DMS153 treated with DMSO at 0.1 percent for 48 hours (cell line): ENCODE data around the gene TMEM9.
"Not testable (repeated sequence)": the region's sequence is repeated elsewhere in the genome, so short reads cannot be mapped to it uniquely, and the experiment has no call there.

ENCODE experiments used
- DNase-seq: peaks from one replicate; lab custom pipeline; 2025; ENCODE audit not compliant: unreplicated experiment; lab: John Stamatoyannopoulos, UW

TMEM9 gene

DNA sequence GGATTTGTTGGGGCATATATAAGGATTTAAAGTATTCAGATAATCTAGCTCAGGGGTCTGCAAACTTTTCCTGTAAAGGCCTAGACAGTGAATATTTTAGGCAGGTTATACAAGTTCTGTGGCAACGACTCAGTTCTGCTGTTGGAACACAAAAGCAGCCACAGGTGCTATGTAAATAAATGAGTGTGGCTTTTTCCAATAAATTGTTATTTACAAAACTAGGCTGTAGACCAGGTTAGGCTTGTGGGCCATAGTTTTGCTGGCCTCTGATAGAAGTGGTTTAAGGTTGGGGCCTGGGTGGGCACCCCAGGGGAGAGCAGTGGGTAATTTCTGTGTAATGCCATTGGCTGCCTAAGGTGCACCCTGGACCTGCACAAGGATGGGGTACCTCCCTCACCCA lies 19.5 kb upstream of the TMEM9 start:
- DNase-seq: no peak

DNA sequence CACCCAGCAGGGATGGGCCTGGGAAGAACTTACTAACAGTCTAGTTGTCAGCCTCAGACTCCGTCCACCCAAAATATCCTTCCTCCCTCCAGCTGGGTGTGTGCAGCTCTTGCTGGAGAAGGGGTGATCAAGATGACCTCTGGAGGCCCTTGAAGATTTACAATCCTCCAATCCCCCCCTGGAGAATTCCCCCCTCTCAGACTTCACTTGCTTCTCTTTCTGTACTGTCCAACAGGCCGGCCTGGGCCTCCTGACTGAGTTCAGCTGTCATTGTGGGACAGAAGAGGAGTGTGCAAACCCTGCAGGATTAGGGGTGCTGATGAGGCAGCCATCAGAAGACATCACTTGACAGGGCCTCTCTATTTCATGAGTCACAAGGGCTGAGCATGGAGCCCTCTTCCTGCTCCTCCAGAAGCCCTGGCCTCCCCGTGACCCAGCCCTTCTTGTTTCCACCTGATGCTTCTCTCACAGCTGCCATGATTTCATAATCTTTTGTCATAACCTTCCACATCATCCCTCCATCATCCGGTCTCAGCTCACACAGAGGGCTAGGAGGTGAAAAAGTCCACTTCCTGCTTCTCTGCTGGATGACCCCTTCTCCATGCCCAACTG lies 18.8 kb upstream of the TMEM9 start:
- DNase-seq: no peak

DNA sequence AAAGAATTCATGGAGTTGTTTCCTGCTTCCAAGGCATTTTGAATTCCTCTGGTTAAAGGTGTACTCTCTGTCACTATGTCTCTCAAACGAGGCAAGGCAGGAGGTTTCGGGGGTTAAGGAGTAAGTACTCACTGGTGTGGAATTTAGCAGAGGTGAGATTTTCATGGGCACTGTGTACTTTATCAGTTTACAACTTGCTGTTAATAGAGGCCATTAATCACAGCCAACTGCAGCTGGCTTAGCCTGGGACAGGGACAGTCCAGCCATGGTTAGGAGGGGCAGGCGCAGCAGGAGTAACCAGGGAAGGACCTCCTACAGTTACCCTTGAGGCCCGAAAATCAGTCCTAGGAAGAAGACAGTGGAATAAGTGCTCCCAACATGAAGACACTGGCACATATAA lies 18.1 kb upstream of the TMEM9 start:
- no peak for DNase-seq

DNA sequence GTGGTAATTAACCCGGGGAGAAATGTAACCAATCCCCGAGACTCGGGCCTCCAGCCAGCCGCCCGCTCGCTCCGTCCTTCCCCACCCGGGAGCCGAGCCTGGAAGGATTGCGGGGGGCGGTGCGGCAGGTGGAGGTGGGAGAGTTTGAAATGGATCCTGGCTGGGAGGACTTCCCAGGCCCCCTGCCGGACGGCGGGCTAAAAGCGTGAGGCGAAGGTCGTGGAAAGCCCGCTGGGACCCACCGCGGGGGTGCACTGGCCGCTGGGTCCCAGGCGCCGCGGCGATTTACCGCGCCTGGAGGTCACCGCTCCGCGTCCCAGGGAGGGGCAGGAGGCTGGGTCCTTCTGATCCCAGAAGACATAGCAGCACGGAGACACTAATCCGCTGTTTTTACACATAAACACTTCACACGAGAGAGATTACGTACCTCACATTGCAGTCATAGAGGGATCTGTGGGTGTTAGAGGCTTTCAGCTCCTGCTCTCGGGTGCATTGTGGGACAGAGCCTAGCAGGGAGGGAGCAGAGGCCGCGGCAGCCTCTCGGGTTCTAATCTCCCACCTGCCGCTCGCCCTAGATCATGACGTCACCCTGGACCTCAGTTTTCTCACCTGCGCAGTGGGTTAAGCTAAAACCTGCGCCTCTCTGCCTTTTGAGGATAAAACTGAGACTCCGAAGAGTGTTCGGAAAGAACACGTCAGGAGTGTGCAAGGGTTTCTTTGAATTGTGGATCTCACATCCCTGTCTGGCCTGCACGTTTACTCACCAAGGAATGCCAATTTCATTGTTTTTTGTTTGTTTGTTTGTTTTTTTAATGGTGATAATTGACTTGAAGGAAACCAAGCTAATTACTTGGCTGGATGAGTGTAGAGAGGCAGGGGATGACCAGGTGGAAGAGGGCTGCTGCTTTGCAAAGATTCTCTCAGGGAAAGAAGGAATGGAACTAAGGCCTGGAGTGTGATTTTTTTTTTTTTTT lies 17.1 kb upstream of the TMEM9 start:
- peak; percentile 94 for DNase-seq

DNA sequence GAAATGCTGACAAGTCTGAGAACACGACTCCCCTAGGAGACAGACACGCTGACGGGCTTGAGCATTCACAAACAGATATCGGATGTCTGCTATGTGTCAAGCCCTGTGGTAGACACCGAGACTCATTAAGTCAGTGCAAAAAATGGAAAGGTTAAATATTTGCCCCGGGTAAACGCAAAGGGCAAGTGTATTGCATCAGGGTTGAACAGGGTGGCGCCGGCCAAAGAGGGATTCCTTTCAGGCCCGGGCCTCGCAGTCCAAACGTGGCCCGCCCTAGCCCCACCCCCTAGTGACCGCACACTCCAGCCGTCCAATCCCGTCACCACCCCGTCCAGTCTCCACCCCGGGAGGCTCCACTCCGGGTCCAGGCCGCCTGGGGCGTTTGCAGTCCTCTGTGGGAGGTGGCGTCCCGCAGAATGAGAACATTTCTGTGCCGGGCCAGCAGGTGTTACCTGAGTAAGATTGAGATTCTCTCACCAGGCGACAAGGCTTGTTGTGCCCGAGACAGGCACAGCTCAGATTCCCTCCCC lies 16.3 kb upstream of the TMEM9 start:
- peak; percentile 96 for DNase-seq

DNA sequence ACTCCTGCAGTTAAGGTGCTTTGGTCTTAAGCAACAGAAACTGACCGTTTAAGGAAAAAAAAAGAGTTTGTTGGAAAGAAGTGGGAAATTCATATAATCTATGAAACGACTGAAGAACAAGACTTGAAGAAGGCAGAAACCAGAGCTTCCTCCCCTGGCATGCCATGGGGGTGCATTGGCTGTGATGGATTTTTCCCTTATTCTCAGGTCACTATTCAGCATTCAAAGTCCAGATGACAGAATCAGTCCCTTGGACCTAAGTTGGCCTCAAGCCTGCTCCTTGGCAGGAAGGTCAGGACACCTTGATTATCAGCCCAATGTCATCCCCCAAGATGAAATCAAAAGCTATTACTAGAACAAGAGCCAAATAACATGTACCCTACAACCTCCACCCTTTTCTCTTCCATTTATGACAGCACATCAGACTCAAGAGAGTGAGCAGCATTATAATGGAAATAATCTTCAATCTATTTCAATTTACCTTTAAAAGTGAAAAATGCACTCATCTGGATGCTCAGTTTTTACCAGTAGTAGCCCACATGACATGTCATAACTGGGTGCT lies 15.8 kb upstream of the TMEM9 start:
- DNase-seq: no peak

DNA sequence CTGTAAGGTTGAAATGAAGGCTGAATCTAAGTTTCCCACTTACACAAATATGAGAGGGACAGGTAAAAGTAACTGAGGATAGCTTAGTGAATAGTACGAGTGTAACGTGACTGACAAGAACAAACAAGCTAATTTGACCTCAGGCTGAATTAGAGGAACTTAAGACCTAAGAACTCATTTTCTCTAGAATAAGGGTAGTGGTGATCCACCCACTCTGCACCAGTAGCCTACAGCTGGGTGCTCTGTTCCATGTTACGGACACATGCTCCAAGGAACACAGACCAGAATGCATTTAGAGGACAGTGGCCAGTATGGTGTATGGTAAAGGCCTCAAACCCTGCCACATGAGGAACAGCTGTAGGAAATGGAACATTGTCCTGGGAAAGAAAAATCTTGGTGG lies 14.9 kb upstream of the TMEM9 start:
- DNase-seq: no peak

DNA sequence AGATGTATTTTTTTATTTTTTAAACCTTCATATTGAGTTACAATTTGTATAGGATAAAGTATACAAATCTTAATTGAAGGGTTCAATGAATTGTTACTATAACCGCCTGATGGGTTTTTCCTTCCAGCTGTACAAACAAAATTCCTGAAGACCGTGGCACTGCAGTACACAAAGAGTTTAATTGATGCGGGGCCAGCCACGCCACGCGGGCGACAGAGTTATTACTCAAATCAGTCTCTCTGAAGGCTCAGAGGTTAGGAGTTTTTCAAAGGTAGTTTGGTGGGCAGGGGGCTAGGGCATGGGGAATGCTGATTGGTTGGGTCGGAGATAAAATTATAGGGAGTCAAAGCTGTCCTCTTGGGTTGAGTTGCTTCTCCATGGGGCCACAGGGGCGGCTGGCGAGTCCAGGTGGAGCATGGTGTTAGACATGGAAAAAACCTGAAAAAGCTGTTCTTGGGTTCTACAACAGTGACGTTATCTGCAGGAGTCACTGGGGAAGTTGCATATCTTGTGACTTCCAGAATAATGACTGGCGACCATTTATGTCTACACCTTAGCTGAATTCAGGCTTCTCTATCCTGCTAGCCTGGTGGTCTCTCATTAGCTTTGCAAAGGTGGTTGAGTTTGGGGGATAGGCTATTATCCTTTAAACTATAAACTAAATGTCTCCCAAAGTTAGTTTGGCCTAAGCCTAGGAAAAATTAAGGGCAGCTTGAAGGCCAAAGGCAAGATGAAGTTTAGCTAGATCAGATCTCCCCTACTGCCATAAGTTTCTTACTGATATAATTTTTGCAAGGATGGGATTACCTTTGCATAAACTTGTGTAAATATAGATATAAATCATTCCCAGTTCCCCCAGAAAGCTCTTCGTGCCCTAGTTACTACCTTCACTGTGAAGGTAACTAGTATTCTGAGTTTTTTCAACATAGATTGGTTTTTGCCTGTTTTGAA lies 13.0 kb upstream of the TMEM9 start:
- DNase-seq: peak; percentile 43

DNA sequence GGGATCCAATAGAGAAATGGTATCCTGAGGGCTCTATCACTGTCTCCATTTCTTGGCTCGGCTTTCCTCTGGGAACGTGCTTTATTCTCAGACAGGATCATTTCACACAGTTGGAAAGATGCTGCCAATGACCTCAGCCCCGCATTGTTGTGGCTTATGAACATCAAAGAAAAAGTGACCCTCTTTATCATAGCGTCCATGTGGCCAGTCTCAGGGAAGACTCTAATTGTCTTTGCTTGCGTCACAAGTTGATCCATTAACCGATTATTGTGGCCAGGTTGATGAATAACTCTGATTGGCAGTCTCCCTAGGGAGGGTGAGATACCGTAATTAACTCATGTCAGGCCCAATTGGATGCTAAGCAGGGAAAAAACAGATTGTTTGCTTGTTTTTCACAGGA lies 10.4 kb upstream of the TMEM9 start:
- no peak for DNase-seq

DNA sequence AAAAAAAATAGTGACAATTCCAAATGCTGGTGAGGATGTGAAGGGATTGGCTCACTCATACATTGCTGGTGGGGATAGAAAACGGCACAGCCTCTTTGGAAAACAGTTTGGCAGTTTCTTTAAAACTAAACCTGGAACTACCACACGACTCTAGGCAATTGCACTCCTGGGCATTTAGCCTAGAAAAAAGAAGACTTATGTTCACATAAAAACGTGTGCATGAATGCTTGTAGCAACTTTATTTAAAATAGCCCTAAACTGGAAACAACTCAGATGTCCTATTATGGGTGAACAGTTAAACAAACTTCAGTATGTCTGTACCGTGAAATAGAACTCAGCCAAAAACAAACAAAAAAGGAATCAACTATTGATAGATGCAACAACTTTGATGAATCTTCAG lies 9.4 kb upstream of the TMEM9 start:
- DNase-seq: no peak

DNA sequence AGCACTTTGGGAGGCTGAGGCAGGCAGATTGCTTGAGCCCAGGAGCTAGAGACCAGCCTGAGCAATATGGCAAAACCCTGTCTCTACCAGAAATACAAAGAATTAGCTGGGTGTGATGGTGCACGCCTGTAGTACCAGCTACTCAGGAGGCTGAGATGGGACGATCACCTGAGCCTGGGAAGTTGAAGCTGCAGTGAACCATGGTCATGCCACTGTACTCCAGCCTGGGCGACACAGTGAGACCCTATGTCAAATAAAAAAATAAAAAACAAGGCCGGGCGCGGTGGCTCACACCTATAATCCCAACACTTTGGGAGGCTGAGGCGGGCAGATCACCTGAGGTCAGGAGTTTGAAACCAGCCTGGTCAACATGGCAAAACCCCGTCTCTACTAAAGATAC lies 8.8 kb upstream of the TMEM9 start:
- DNase-seq: not testable (repeated sequence)

DNA sequence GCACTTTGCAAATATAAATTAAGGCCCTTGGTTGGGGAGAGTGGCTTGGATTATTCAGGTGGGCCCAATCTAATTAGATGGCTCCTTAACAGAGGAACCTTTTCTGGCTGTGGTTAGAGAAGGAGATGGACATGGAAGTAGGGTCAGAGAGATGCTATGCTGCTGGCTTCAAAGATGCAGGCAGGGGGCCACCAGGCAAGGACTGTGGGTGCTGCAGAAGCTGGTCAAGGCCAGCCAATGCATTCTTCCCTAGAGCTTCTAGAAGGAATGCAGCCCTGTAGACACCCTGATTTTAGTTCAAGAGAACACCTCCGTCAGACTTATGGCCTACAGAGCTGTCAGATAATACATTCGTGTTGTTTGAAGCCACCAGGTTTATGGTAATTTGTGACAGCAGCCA lies 3.7 kb upstream of the TMEM9 start:
- no peak for DNase-seq

DNA sequence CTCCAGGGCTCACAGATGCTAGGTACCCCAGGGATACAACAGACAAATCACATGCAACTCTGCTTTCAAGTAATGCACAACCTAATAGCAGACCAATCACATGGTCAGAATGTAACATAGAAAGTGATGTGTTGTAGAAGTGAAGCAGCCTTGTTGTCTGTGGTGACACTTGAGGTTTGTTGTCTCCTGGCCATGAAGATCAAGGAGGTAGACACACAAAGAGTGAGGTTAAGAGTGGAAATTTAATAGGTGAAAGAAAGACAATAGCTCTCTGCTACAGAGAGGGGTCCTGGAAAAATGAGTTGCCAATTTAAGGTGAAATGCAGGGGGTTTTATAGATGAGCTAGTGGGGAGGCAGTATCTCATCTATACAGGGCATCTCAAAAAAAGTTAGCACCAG lies 2.5 kb upstream of the TMEM9 start:
- no peak for DNase-seq

DNA sequence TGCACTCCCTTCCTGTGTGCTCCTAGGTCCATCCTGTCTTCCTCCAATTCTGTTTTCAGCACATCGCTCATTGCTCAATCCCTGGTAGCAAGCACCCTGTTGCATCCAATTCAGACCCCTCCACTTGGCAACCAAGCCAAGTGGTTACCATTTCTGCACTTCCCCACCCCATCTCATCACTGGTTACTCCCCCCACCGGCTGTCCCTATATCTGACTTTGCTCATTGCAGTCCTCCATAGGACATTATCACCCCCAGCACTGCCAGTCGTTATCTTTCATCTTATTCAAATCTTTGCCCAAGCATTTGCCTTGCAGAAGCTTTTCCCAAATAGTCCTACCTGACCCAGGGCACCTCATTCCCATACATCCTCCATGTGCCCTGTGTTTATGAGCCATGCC lies 2.1 kb upstream of the TMEM9 start:
- no peak for DNase-seq

DNA sequence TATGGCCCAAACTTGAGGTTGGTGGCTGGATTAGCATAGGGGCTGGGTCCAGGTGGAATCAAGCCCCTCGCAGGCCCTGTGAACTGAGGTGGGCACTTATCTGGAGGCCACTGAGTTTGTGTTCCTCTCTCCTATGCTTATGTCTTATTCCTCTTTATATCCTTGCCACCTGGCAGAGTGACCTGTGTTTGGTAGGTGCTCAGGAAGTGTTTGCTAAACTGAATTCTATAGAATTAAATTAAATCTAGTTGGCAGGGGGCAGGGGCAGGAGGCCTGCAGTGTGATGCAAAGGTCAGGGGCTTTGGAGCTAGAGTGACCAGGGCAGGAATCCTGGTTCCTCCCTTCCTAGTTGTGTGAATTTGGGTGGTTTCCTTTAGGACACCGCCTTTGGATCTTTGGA lies 1.1 kb upstream of the TMEM9 start:
- no peak for DNase-seq

DNA sequence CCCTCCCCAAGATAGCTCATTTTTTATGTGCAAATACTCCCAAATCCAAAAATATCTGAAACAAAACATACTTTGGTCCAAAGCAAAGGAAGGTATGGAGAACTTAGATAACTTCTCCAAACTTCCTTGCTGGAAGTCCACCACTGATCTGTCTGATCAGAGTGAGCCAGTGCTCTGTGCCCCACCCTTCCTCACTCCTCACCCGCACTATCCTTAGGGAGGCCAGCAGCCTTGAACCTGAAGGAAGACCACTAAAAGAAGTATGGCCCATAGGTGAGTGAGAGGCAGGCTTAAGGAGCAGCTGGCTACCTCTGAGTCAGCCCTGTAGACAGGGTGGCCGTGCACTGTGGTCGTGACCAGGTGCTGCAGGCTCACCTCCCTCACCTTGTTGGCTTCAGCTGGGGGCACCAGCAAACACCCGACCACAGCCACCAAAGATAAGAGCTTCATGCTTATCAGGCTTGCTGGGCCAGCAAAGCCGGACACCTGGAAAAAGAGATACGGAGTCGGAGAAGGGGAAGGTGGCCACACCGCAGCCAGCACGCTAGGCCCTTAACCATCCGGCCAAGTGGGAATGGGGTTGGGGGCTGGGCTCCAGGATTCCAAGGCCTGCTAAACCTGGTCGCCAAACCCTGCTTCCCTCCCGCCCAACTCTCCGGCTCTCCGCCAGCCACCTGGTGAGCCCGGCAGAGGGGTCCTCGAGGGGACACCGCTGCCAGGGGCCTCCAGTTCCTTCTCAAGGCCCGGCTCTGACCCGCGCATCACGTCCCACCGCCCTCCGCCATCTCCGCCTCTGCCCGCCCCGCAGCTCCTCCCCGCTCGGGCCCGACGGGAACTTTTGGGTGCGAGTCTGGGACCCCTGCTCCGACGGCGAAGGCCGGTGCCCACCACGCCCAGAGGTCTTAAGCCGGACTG lies 543 bp downstream of the TMEM9 start:
- no peak for DNase-seq

DNA sequence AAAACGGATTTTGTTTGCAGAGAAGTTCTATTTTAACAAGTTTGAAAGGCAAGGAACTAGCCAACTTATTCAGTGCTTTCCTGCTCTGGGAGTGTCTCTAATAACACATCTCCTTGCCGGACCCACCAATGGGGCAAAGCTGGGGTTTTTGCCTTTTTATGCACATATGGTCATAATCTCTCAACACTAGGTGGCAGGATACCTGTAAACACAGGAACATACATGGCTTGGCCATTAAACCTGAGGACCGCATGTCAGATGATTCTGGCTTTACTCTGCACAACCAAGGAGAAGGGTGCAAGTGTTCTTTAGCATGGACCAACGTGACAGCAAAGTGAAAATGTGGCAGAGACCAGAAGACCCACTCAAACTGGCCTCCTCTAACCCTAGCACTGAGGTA lies 4.9 kb downstream of the TMEM9 start:
- DNase-seq: peak; percentile 36

DNA sequence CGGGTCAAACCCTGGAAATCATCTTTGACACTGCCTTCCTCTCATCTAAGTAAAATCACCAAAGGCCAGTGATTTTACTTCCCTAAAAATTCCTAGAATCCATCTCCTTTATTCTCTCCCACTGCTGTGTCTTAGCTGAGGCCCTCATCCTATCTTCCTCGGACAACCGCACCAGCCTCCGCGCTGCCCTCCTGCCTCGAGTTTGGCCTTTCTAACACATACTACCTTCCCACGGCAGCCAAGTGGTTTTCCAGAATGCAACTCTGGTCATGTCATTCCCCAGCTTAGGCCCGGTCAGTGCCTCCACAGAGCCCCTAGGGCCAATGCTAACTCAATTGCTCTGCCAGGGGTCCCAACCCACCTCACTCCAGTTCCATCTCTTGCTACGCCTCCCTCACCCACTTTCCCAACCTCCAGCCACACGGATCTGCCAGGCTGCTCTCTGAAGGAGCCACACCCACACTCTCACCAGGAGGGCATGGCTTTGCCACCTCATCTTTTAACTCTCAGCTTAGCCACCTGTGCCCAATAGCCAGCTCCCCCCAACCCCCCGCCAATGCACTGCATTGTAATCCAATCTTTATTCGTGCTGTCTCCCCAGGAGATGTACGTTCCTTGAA lies 6.8 kb downstream of the TMEM9 start:
- no peak for DNase-seq

DNA sequence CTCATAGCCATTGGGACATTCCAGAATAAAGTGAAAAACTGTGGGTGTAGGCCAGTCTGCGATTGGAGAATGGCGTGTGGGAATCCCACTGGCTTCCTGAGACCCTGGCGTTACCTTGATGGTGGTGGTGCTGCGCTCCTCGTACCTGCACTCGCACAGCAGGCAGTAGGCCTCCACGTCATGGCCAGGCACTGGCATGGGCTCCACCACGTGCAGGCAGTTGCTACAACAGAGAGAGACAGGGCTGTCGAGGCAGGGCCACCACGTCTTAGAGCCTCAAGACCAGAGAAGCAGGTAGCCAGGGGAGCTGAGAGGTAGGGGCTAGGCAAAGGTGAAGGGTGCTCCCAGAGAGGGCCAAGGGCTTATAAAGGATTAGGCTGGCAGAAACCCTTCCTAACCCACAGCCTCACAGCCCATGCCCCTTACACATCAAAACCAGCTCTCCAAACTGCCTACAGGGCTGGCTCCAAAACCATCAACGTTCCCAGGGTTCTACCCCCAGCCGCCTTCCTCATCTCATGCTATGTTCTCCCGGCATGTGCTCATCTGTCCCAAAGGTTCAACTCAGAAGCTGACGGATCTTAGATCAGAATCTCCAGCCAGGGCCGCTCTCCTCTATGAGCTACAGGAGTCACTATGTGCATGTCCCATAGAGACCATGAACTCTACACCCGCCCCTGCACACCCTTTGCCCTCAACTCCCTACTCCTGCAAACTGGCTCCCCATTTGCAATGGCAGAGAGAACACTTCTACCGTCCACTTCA lies 7.5 kb downstream of the TMEM9 start:
- no peak for DNase-seq
